Activated naive CD8-positive, alpha-beta T cell treated with anti-CD3 and anti-CD28 coated beads, Interleukin-2, amount 50 U/mL, for 24 hours (primary cell): ENCODE results near the gene WDR27.
"Not testable (repeated sequence)": the region's sequence is repeated elsewhere in the genome, so short reads cannot be mapped to it uniquely, and the experiment has no call there.

Source experiments
- ATAC-seq: fragments of 150-1000 bp; cut with Tn5 transposase; one replicate; pipeline ENCODE4 v1.10.0; 2021
- DNase-seq: peaks from one replicate; pipeline ENCODE4 v3.0.0; 2021
- H3K27ac Mint-ChIP-seq: one replicate; pipeline ENCODE4 v1.8.0; 2021; ENCODE audit warnings: mild to moderate bottlenecking, mixed read lengths
- H3K27me3 Mint-ChIP-seq: one replicate; pipeline ENCODE4 v1.8.0; 2021; ENCODE audit warnings: mixed read lengths
- H3K36me3 Mint-ChIP-seq: one replicate; pipeline ENCODE4 v1.8.0; 2021; ENCODE audit warnings: low read depth, mixed read lengths
- H3K4me1 Mint-ChIP-seq: one replicate; pipeline ENCODE4 v1.8.0; 2021; ENCODE audit warnings: mixed read lengths
- H3K4me3 Mint-ChIP-seq: one replicate; pipeline ENCODE4 v1.8.0; 2021; ENCODE audit warnings: mild to moderate bottlenecking, moderate library complexity, mixed read lengths
- H3K9me3 Mint-ChIP-seq: one replicate; pipeline ENCODE4 v1.8.0; 2021; ENCODE audit warnings: mixed read lengths

Gene WDR27

GRCh38 chr6:169647637-169648036 is 54.2 kb downstream of the WDR27 start:
- H3K9me3 Mint-ChIP-seq = no peaks in the 10 kb centered on the region
- no peak overlapping the region for H3K27ac Mint-ChIP-seq
- DNase-seq = no peak
- no peak for ATAC-seq
- H3K36me3 Mint-ChIP-seq = peaks cover 4% of the 10 kb centered on the region
- no peak overlapping the region for H3K4me3 Mint-ChIP-seq
- H3K27me3 Mint-ChIP-seq = no peaks in the 10 kb centered on the region
- H3K4me1 Mint-ChIP-seq = no peaks in the 10 kb centered on the region

- H3K4me1 Mint-ChIP-seq = no peaks in the 10 kb centered on the region
- no peaks in the 10 kb centered on the region for H3K9me3 Mint-ChIP-seq
- peaks cover 4% of the 10 kb centered on the region for H3K36me3 Mint-ChIP-seq
- H3K27me3 Mint-ChIP-seq = no peaks in the 10 kb centered on the region
- ATAC-seq (no peak), DNase-seq (no peak)
- H3K27ac Mint-ChIP-seq = no peak overlapping the region
- no peak overlapping the region for H3K4me3 Mint-ChIP-seq
Observed at GRCh38 chr6:169646906-169647567, 54.8 kb downstream of the WDR27 start.

GRCh38 chr6:169645459-169645858 is 56.4 kb downstream of the WDR27 start:
- not testable (repeated sequence) for H3K27ac Mint-ChIP-seq, H3K27me3 Mint-ChIP-seq, H3K4me1 Mint-ChIP-seq, ATAC-seq, H3K36me3 Mint-ChIP-seq, H3K9me3 Mint-ChIP-seq, H3K4me3 Mint-ChIP-seq, DNase-seq

GRCh38 chr6:169643521-169643920 is 58.3 kb downstream of the WDR27 start:
- Mint-ChIP-seq H3K27ac (no peak overlapping the region), H3K4me3 (no peak overlapping the region), H3K9me3 (no peaks in the 10 kb centered on the region), H3K4me1 (no peaks in the 10 kb centered on the region), H3K36me3 (peaks cover 4% of the 10 kb centered on the region), H3K27me3 (no peaks in the 10 kb centered on the region)
- ATAC-seq = no peak
- no peak for DNase-seq

GRCh38 chr6:169642455-169642854 is 59.4 kb downstream of the WDR27 start:
- no peak overlapping the region for H3K27ac Mint-ChIP-seq
- ATAC-seq (no peak), DNase-seq (no peak)
- no peaks in the 10 kb centered on the region for H3K27me3 Mint-ChIP-seq
- no peaks in the 10 kb centered on the region for H3K4me1 Mint-ChIP-seq
- no peak overlapping the region for H3K4me3 Mint-ChIP-seq
- H3K9me3 Mint-ChIP-seq = no peaks in the 10 kb centered on the region
- H3K36me3 Mint-ChIP-seq = peaks cover 6% of the 10 kb centered on the region

GRCh38 chr6:169641461-169642085 is 60.3 kb downstream of the WDR27 start:
- Mint-ChIP-seq H3K36me3 (peaks cover 6% of the 10 kb centered on the region), H3K9me3 (no peaks in the 10 kb centered on the region)

GRCh38 chr6:169640983-169641382 is 60.8 kb downstream of the WDR27 start:
- DNase-seq (no peak), ATAC-seq (no peak)
- no peak overlapping the region for H3K4me3 Mint-ChIP-seq
- H3K4me1 Mint-ChIP-seq = no peaks in the 10 kb centered on the region
- H3K27ac Mint-ChIP-seq = no peak overlapping the region
- H3K36me3 Mint-ChIP-seq = peaks cover 6% of the 10 kb centered on the region
- H3K27me3 Mint-ChIP-seq = no peaks in the 10 kb centered on the region
- no peaks in the 10 kb centered on the region for H3K9me3 Mint-ChIP-seq

More at GRCh38 chr6:169641461-169642085, 60.3 kb downstream of the WDR27 start:
- Mint-ChIP-seq H3K27me3 (no peaks in the 10 kb centered on the region), H3K27ac (no peak overlapping the region), H3K4me1 (no peaks in the 10 kb centered on the region), H3K4me3 (no peak overlapping the region)
- ATAC-seq = no peak
- DNase-seq = no peak

GRCh38 chr6:169640351-169640852 is 61.4 kb downstream of the WDR27 start:
- H3K27ac Mint-ChIP-seq = no peak overlapping the region
- no peaks in the 10 kb centered on the region for H3K4me1 Mint-ChIP-seq
- H3K27me3 Mint-ChIP-seq = no peaks in the 10 kb centered on the region
- ATAC-seq (no peak), DNase-seq (no peak)
- H3K36me3 Mint-ChIP-seq = peaks cover 6% of the 10 kb centered on the region
- H3K9me3 Mint-ChIP-seq = no peaks in the 10 kb centered on the region
- H3K4me3 Mint-ChIP-seq = no peak overlapping the region

- H3K4me1 Mint-ChIP-seq = no peaks in the 10 kb centered on the region
- H3K9me3 Mint-ChIP-seq = no peaks in the 10 kb centered on the region
- no peaks in the 10 kb centered on the region for H3K27me3 Mint-ChIP-seq
- no peak overlapping the region for H3K4me3 Mint-ChIP-seq
- DNase-seq = no peak
- peaks cover 2% of the 10 kb centered on the region for H3K36me3 Mint-ChIP-seq
- ATAC-seq = no peak
- H3K27ac Mint-ChIP-seq = no peak overlapping the region
Observed at GRCh38 chr6:169639653-169640278, 62.1 kb downstream of the WDR27 start.

- Mint-ChIP-seq H3K27me3 (no peaks in the 10 kb centered on the region), H3K36me3 (peaks cover 7% of the 10 kb centered on the region), H3K27ac (no peak overlapping the region), H3K9me3 (no peaks in the 10 kb centered on the region), H3K4me1 (no peaks in the 10 kb centered on the region), H3K4me3 (no peak overlapping the region)
- no peak for ATAC-seq
- no peak for DNase-seq
Observed at GRCh38 chr6:169638915-169639314, 62.9 kb downstream of the WDR27 start.

- no peak overlapping the region for H3K27ac Mint-ChIP-seq
- no peaks in the 10 kb centered on the region for H3K27me3 Mint-ChIP-seq
- no peaks in the 10 kb centered on the region for H3K4me1 Mint-ChIP-seq
- H3K4me3 Mint-ChIP-seq = no peak overlapping the region
- ATAC-seq (no peak), DNase-seq (no peak)
- peaks cover 9% of the 10 kb centered on the region for H3K36me3 Mint-ChIP-seq
- H3K9me3 Mint-ChIP-seq = no peaks in the 10 kb centered on the region
Observed at GRCh38 chr6:169638388-169638787, 63.4 kb downstream of the WDR27 start.

- Mint-ChIP-seq H3K36me3 (peaks cover 13% of the 10 kb centered on the region), H3K4me1 (no peaks in the 10 kb centered on the region), H3K9me3 (no peaks in the 10 kb centered on the region), H3K27me3 (no peaks in the 10 kb centered on the region), H3K27ac (no peak overlapping the region), H3K4me3 (no peak overlapping the region)
- no peak for ATAC-seq
- DNase-seq = no peak
Observed at GRCh38 chr6:169635345-169635744, 66.5 kb downstream of the WDR27 start.

GRCh38 chr6:169632841-169633240 is 69.0 kb downstream of the WDR27 start:
- Mint-ChIP-seq H3K36me3 (peaks cover 13% of the 10 kb centered on the region), H3K27me3 (no peaks in the 10 kb centered on the region), H3K4me3 (no peak overlapping the region), H3K9me3 (no peaks in the 10 kb centered on the region), H3K27ac (no peak overlapping the region), H3K4me1 (no peaks in the 10 kb centered on the region)
- no peak for ATAC-seq
- DNase-seq = no peak

GRCh38 chr6:169629256-169629655 is 72.6 kb downstream of the WDR27 start:
- ATAC-seq = no peak
- no peaks in the 10 kb centered on the region for H3K4me1 Mint-ChIP-seq
- H3K9me3 Mint-ChIP-seq = no peaks in the 10 kb centered on the region
- no peak overlapping the region for H3K4me3 Mint-ChIP-seq
- peaks cover 14% of the 10 kb centered on the region for H3K36me3 Mint-ChIP-seq
- no peaks in the 10 kb centered on the region for H3K27me3 Mint-ChIP-seq
- H3K27ac Mint-ChIP-seq = no peak overlapping the region
- no peak for DNase-seq
